Stimulated activated CD4-positive, alpha-beta T cell treated with anti-CD3 and anti-CD28 coated beads, Interleukin-4, amount 100 ng/mL, for 48 hours (primary cell): ENCODE measurements around the gene TRIM47.
A peak's percentile ranks its signal among the peaks of the same experiment; 100 is the strongest.
"Not testable (repeated sequence)": the region's sequence is repeated elsewhere in the genome, so short reads cannot be mapped to it uniquely, and the experiment has no call there.

Source experiments
- DNase-seq, 2 donors: peaks; one replicate each; pipeline ENCODE4 v3.0.0-alpha.2; 2020; ENCODE audit warnings: low read depth in 2 of 2

Gene TRIM47

GRCh38 chr17:75891605-75892555 is 13.5 kb upstream of the TRIM47 start:
- no peak for DNase-seq

- DNase-seq = no peak
These were observed 12.7 kb upstream of the TRIM47 start for GRCh38 chr17:75891022-75891604.

- DNase-seq = no peak
These were observed 11.1 kb upstream of the TRIM47 start for GRCh38 chr17:75889454-75889853.

- DNase-seq = no peak
These were observed 10.1 kb upstream of the TRIM47 start for GRCh38 chr17:75888484-75888883.

GRCh38 chr17:75885860-75886259 is 7.5 kb upstream of the TRIM47 start:
- not testable (repeated sequence) for DNase-seq

- no peak for DNase-seq
These were observed 7.0 kb upstream of the TRIM47 start for GRCh38 chr17:75885431-75885830.

- no peak for DNase-seq
These were observed 3.5 kb upstream of the TRIM47 start for GRCh38 chr17:75881678-75882454.

- no peak for DNase-seq
These were observed 1.9 kb upstream of the TRIM47 start for GRCh38 chr17:75880266-75880665.

GRCh38 chr17:75877752-75878173 is 618 bp downstream of the TRIM47 start:
- peak; percentile 58 to 68 for DNase-seq

GRCh38 chr17:75876938-75877751 is 1.2 kb downstream of the TRIM47 start:
- DNase-seq = no peak

GRCh38 chr17:75876190-75876937 is 2.0 kb downstream of the TRIM47 start:
- peak; percentile 54 to 59 for DNase-seq

GRCh38 chr17:75875940-75876189 is 2.5 kb downstream of the TRIM47 start:
- DNase-seq = no peak

- no peak for DNase-seq
These were observed 3.0 kb downstream of the TRIM47 start for GRCh38 chr17:75875182-75875939.

- no peak for DNase-seq
These were observed 3.8 kb downstream of the TRIM47 start for GRCh38 chr17:75874323-75875181.

- no peak for DNase-seq
These were observed 4.6 kb downstream of the TRIM47 start for GRCh38 chr17:75873587-75874322.

- DNase-seq = no peak
These were observed 5.7 kb downstream of the TRIM47 start for GRCh38 chr17:75872434-75873351.

GRCh38 chr17:75870228-75870627 is 8.2 kb downstream of the TRIM47 start:
- not testable (repeated sequence) for DNase-seq
